22Rv1 (cell line): ENCODE data around the gene TM9SF3.

Experiments
- H3K27ac ChIP-seq: fragments of 450-650 bp; 2 replicates; pipeline ENCODE4 v1.5.1; 2017
- ZFX ChIP-seq: fragments of 450-650 bp; IDR thresholded peaks from 2 replicates; pipeline ENCODE4 v1.6.1; 2017; ENCODE audit warnings: antibody characterized with exemption, borderline replicate concordance
- TF ChIP-seq, protein P1 (sequence below): fragments of 450-650 bp; IDR thresholded peaks from 2 replicates; pipeline ENCODE4 v1.5.1; 2017; ENCODE audit warnings: mild to moderate bottlenecking

TM9SF3 gene

DNA sequence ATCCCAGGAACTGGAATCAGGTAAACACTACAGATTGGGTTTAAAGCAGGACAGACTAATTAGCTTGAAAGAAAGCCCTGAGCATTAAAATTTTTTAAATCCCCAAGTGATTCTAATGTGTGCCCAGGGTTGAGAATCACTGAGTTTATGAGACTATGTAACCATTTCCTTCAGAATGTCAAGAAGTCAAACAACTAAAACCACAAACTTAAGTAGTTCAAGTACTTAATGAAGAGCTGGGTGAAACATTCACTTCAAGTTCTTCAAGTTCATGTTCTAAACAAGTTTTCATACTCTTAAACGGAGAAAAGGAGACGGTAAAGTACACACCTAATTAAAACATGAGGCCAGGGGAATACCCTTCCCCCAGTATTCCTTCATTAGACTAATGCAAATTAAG, 44.9 kb downstream of the TM9SF3 start:
- TF ChIP-seq, protein P1, sequence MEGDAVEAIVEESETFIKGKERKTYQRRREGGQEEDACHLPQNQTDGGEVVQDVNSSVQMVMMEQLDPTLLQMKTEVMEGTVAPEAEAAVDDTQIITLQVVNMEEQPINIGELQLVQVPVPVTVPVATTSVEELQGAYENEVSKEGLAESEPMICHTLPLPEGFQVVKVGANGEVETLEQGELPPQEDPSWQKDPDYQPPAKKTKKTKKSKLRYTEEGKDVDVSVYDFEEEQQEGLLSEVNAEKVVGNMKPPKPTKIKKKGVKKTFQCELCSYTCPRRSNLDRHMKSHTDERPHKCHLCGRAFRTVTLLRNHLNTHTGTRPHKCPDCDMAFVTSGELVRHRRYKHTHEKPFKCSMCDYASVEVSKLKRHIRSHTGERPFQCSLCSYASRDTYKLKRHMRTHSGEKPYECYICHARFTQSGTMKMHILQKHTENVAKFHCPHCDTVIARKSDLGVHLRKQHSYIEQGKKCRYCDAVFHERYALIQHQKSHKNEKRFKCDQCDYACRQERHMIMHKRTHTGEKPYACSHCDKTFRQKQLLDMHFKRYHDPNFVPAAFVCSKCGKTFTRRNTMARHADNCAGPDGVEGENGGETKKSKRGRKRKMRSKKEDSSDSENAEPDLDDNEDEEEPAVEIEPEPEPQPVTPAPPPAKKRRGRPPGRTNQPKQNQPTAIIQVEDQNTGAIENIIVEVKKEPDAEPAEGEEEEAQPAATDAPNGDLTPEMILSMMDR = no peak
- TF ChIP-seq ZFX = no peak
- H3K27ac ChIP-seq = no peak overlapping the region

DNA sequence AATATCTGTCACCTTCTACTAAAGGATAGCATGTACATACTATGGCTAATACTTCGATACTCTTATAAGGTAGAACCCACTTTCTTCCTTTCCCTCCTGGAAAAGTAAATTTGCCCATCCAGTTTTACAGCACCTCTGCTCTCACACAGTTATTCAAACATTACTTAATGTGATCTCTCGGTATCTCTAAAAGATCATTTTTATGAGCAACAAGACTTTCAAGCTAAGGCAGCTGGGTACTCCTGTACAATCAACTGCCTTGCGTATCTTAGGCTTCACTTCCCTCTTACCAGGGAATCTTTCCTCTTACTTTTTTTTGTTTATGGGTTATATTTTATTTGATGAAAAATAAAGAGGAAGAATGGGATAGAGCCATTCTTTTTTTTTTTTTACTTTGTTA, 46.6 kb downstream of the TM9SF3 start:
- TF ChIP-seq ZFX = no peak
- TF ChIP-seq, protein P1 = no peak
- no peak overlapping the region for H3K27ac ChIP-seq

- TF ChIP-seq, protein P1 = no peak
- TF ChIP-seq ZFX = no peak
- no peak overlapping the region for H3K27ac ChIP-seq
These were observed 48.1 kb downstream of the TM9SF3 start for GRCh38 chr10:96538683-96539082.

DNA sequence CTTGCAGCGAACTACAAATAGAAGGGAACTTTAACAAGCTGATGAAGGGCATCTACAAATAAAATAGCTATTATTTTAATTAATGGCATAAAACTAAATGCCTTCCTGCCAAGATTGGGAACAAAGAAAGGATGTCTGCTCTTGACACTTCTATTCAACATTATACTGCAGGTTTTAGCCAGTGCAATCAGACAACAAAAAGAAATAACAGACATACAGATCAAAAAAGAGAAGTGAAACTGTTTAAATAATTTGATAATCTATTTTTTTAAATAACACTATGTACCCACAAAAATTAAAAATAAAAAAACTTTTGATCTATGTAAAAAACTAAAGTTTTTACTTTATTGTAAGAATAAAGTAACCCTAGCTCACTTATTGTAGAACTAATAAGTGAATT, 50.7 kb downstream of the TM9SF3 start:
- no peak for TF ChIP-seq ZFX
- TF ChIP-seq, protein P1 = no peak
- no peak overlapping the region for H3K27ac ChIP-seq

- peak overlapping the region; percentile 55 for H3K27ac ChIP-seq
- TF ChIP-seq ZFX = no peak
- TF ChIP-seq, protein P1 = no peak
These were observed 54.3 kb downstream of the TM9SF3 start for GRCh38 chr10:96532523-96532922.

DNA sequence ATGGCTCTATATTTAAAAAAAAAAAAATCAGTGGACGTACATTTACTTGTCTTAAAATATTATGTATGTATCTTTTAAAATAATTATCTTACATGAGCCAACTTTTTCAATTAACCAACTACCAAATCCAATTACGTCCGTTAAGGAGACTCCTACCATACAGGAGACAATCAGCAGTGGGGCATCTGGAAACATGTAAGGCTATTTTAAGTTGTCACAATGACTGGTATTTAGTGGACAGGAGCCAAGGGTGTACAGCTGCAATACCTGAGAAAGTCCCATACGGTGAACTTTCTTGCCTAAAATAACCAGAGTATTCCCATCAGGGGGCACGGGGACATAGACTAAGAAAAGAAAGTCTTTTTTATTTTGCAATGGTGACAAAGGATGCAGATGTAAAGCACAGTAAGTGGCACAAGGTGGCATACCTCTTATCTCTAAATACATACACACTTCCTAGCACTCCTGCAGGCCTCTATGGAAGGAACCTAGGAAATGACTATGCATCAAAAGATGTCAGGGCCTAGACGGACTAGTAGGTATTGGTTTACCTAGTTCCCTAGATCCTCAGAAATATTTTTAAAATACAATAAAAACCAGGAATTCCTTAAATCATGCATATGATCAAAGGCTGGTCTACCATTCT, 57.1 kb downstream of the TM9SF3 start:
- TF ChIP-seq ZFX = no peak
- TF ChIP-seq, protein P1 = no peak
- H3K27ac ChIP-seq = no peak overlapping the region

- H3K27ac ChIP-seq = no peak overlapping the region
- TF ChIP-seq, protein P1 = no peak
- TF ChIP-seq ZFX = no peak
These were observed 62.1 kb downstream of the TM9SF3 start for GRCh38 chr10:96524741-96525140.
